Ramos (cell line): ENCODE measurements around the gene BATF.

ENCODE experiments used
- in situ Hi-C: fragments of 300-500 bp; cut with MboI; formaldehyde crosslinking; loops from one replicate; pipeline ENCODE4 v1.14.3; 2022; ENCODE audit warnings: low sequenced_read_pairs; ENCODE audit not compliant: unreplicated experiment

BATF gene, protein sequence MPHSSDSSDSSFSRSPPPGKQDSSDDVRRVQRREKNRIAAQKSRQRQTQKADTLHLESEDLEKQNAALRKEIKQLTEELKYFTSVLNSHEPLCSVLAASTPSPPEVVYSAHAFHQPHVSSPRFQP

DNA sequence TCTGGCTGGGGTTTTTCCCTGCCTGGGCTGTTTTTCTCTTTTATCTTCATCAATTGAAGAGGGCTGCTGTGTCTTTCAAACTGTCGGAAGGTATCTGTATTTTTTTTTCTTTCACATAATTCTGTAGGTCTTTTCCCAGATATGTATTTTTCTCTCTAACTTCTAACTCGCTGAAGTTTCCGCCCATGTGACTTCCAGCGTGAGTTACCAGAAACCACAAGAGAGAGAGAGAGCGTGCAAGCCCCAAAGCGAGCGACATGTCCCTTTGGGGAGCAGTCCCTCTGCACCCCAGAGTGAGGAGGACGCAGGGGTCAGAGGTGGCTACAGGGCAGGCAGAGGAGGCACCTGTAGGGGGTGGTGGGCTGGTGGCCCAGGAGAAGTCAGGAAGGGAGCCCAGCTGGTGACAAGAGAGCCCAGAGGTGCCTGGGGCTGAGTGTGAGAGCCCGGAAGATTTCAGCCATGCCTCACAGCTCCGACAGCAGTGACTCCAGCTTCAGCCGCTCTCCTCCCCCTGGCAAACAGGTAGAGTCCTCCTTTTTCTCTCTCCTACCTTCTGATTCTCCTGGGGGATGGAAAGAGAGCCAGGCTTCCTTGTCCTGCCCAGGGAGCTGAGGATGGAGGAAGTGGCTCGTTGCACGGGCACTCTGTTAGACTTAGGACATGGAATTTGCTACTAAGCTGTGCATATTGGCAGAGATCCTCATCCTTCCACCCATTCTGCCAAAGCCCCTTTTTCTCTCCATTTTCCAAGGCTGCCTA lies at the start of gene BATF:
BATF (plus strand) TSS at position 246 of the 759 bp plus-strand sequence; CDS start at position 460, 214 bp downstream.
- in situ Hi-C loops = no loop called here

DNA sequence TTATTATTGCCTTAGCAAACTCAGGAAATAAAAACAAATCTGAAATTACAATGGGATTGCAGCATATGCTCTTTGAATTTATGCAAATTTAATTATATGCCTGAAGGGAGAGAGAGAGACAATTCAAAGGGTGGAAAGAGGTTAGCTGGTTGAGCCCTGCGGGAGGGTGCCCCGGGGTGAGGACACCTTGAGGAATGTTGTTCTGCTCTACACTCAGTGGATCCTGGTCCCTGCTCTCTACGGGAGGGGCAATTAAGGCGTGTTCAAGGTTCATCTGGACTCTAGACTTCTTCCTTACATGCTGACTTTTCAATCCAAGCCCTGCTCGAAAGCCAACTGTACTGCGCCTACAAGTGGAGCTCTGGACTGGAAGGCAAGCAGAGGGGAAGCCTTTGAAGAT lies 48.1 kb upstream of the BATF start:
- in situ Hi-C loops = loop anchor here (25.0 kb wide), 1 partner anchor 1712 kb away; a partner anchor contains a TSS

GRCh38 chr14:75476274-75476995 lies 45.8 kb upstream of the BATF start:
- in situ Hi-C loops = no loop called here

DNA sequence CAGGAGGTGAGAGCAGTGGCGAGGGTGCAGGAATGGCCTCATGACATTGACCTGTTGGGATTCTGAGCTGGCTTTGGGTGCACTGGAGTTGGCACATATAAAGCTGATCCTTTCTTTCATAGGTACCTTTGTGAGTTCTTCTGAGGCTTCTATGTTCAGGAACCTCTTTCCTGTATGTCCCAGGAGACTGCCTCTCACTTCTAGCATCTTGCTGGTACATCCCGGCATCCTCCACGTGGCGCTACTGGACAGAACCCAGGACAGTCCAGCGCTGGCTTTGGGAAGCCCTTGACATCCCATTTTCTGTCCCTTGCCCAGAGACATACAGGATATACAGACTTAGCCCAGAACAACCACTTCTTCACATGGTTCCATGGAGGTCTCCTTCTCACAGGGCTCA lies 44.4 kb upstream of the BATF start:
- in situ Hi-C loops = no loop called here

GRCh38 chr14:75479770-75480600 lies 42.3 kb upstream of the BATF start:
- in situ Hi-C loops = loop anchor here (10.0 kb wide), 1 partner anchor 355 kb away; the partner anchor contains the start of gene NEK9

DNA sequence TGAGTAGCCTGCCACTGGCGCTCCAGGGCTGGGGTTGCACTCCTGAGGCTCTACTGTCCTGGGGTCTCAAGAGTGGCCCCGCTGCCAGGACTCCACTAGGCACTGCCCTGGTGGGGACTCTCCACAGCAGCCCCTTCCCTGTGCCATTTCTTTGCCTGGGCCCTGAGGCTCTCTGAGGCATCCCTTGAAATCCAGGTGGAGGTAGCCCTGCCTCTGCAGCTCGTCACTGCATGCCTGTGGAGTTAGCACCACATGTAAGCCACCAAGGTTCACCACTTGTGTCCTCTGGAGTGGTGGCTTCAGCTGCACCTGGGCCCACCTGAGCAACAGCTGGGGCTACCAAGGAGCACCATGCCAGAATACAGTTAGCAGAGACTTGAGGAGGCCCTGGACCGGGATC lies 39.9 kb upstream of the BATF start:
- in situ Hi-C loops = loop anchor here (10.0 kb wide), 1 partner anchor 358 kb away; the partner anchor contains the start of gene NEK9

DNA sequence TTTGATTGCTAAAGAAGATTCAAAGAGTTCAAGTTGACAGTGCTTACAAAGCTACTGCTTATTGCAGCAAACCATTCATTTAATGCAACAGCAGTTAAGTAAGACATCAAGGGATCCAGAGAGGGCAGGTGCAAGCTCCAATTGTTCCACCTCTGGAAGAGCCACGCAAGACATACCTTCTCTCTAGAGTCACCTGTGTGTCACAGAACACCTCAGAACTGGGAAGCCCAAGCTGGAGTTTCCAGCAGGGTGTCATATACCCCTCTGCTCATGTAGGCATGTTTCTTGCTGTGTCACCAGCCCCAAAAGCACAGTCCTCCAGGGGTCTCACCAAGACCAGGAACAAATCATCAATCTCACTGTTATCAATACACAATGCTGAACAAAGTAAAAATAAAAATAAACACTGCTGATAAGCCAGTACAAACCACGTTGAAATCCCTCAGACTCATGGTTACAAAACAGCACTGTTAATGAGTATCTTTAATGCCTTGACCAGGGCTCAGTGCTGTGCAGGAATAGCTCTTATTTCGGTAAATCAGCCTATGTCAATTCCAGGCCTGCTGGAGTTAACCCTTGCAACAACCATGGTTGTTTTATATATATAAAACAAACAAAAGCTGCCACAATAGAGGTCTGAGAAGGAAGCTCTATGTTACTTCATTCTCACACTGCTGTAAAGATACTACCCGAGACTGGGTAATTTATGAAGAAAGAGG lies 37.4 kb upstream of the BATF start:
- in situ Hi-C loops = loop anchor here (5.0 to 10.0 kb wide), 2 partner anchors 178 to 360 kb away; partner anchors contain the start of gene NEK9

GRCh38 chr14:75486318-75486717 lies 36.0 kb upstream of the BATF start:
- in situ Hi-C loops = loop anchor here (5.0 to 10.0 kb wide), 2 partner anchors 179 to 362 kb away; partner anchors contain the start of gene NEK9

- in situ Hi-C loops = loop anchor here (5.0 to 10.0 kb wide), 2 partner anchors 180 to 362 kb away; partner anchors contain the start of gene NEK9
Observed at GRCh38 chr14:75487155-75487671, 35.1 kb upstream of the BATF start.

GRCh38 chr14:75489480-75489837 lies 32.8 kb upstream of the BATF start:
- in situ Hi-C loops = loop anchor here (5.0 to 10.0 kb wide), 2 partner anchors 182 to 365 kb away; partner anchors contain the start of gene NEK9

DNA sequence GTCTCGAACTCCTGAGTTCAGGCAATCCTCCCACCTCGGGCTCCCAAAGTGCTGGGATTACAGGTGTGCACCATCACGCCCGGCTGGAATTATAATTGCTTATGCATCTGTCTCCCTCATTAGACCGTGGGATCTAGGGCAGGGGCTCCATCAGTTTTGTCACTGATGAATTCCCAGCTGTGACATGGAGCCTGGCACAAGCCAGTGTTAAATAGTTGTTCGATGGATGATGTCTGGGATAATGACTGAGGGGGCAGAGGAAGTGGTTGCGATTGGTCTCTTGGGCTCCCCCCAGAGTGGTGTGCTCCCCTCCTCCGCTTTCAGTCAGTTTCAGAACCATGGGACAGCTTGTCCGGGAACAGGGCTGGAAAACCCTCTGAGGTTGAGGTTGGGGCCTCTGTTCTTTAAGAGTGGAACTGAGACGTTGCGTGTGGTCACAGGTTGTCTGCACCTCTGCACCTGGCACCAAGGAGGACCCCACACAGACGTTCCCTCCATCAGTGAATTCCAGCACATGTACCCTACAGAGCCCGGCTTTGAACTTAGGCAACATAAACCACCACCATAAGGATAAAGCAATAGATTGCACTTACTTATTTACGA lies 30.8 kb upstream of the BATF start:
- in situ Hi-C loops = no loop called here

DNA sequence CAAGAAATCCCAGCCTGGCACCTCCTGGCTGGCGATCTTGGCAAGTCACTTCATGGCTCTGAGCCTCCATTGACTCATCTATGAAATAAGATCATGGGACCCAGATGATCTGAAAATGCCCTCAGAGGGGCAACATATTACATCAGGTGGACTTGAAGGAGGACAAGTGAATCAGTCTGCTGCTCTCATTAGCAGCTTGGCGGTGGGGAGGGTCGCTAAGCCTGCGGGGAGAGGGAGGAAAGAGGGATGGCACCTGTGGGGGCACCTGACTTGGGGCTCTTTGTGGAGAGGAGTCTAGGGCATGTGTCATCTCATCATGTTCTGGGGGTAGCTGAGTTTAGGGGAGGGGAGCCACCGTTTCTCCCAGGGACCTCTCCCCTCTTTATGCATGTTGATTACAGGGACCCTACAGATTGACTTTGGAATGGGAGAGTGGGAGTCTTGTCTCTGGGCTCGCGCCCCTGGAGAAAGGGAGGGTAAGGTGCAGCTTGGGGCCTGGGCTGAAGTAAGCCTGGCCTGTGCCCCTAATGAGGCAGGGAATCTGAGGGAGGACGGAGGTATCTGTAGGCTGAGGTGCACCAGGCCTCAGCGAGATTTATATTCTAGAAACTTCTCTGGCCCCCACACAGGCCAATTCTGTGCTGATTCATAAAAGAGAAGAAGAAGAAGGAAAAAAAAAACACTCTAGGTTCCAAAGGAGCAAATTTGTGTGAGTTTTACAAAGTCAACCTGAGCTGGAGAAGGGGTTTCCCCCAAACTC lies 29.3 kb upstream of the BATF start:
- in situ Hi-C loops = no loop called here

GRCh38 chr14:75493592-75494087 lies 28.6 kb upstream of the BATF start:
- in situ Hi-C loops = no loop called here

DNA sequence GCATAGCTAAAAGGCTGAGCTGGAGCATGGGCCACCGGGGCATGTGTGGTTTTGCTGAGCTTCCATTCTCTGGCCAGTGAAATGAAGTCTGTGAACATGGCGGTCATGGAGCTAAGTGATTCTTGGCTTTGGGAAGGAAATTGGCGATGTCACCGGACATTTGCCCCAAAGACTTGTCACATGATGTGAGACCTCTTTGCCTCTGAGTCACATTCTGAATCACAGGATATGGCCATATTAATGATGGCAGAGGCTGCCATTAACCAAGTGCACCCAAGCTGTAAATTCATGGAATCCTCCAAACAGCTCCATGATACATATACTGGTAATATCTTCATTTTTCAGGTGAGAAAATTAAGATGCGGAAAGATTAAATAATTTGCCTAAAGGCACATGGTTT lies 27.4 kb upstream of the BATF start:
- in situ Hi-C loops = no loop called here

GRCh38 chr14:75495399-75495798 lies 26.9 kb upstream of the BATF start:
- in situ Hi-C loops = no loop called here

DNA sequence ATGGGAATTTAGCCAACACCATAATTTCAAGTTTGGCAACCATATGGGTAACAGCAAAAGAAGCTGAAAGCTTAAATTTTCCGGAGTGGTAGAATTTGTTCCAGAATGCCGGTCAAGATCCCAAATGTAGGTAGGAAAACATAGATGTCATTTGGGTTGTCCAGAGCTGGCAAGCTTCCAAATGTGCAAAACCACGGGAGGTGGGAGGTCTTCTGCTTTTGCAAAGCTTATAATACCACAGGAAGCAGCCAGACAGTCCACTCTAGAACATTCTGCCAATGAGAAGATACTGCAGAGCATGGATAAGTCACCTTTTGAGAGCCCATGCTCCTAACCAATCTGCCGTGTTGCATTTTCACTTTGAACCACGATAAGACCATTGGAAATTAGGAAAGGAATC lies 26.4 kb upstream of the BATF start:
- in situ Hi-C loops = no loop called here

GRCh38 chr14:75496755-75497154 lies 25.5 kb upstream of the BATF start:
- in situ Hi-C loops = no loop called here

- in situ Hi-C loops = no loop called here
Observed at GRCh38 chr14:75497191-75497590, 25.1 kb upstream of the BATF start.
